Panc1 (cell line): Measurements from ENCODE around the gene CTXND1. TPM values are rescaled to one million over a fixed set of nuclear protein-coding genes. Genes with fewer than 3 reads are reported as not detected.

Source experiments
- ATAC-seq: fragments of 200-7000 bp; cut with Tn5 transposase; 2 replicates; pipeline ENCODE4 v1.9.1; 2020; ENCODE audit warnings: mild to moderate bottlenecking, moderate library complexity
- BruUV-seq: library from RNA; stranded (reverse); fragments of 400-500 nt; replicated peaks from 2 replicates; lab custom pipeline; 2021; lab: Mats Ljungman, UMichigan
- CTCF ChIA-PET: fragments of 300-600 bp; sonication (Branson Sonifier 250); formaldehyde crosslinking; loops from one replicate; lab custom pipeline; 2022; ENCODE audit warnings: antibody characterized with exemption; lab: Charles Lee
- POLR2A ChIA-PET: fragments of 300-600 bp; sonication (Branson Sonifier 250); formaldehyde crosslinking; loops from one replicate; lab custom pipeline; 2022; ENCODE audit warnings: antibody characterized with exemption; lab: Charles Lee
- DNase-seq: peaks from one replicate; pipeline ENCODE4 v3.0.0-alpha.2; 2010; ENCODE audit warnings: low read depth, low spot score
- H3K27ac ChIP-seq: 2 replicates; pipeline ENCODE4 v1.5.1; 2011; ENCODE audit warnings: mild to moderate bottlenecking, low read length, inconsistent platforms
- H3K27me3 ChIP-seq: fragments of 200-500 bp; sonication (Bioruptor generic); 2 replicates; pipeline ENCODE4 v1.6.0; 2014; ENCODE audit warnings: low read length, inconsistent platforms; ENCODE audit not compliant: control insufficient read depth, insufficient read depth
- H3K36me3 ChIP-seq: fragments of 200-500 bp; sonication (Bioruptor generic); 2 replicates; pipeline ENCODE4 v1.5.1; 2014; ENCODE audit warnings: inconsistent platforms, mild to moderate bottlenecking, low read length, moderate library complexity; ENCODE audit not compliant: control insufficient read depth, insufficient read depth
- H3K4me1 ChIP-seq: 2 replicates; pipeline ENCODE4 v1.5.1; 2011; ENCODE audit warnings: inconsistent platforms, mild to moderate bottlenecking, low read length, moderate library complexity; ENCODE audit not compliant: control insufficient read depth, insufficient read depth
- H3K4me3 ChIP-seq, 2 experiments: 2 replicates each; pipeline ENCODE4 v1.5.1; 2011 to 2012; ENCODE audit warnings: low read depth in 2 of 2, low read length in 2 of 2, mild to moderate bottlenecking in 2 of 2, inconsistent platforms in 1 of 2, moderate library complexity in 1 of 2
- H3K9me3 ChIP-seq: fragments of 200-500 bp; sonication (Bioruptor generic); 2 replicates; pipeline ENCODE4 v1.5.1; 2014; ENCODE audit warnings: low read depth, mild to moderate bottlenecking, inconsistent platforms, low read length, moderate library complexity; ENCODE audit not compliant: control insufficient read depth, insufficient read depth
- CTCF ChIP-seq: fragments of 450-650 bp; IDR thresholded peaks from 2 replicates; pipeline ENCODE4 v1.5.1; 2017; ENCODE audit warnings: mild to moderate bottlenecking
- POLR2AphosphoS5 ChIP-seq: IDR thresholded peaks from 2 replicates; pipeline ENCODE4 v1.6.1; 2012; ENCODE audit warnings: mild to moderate bottlenecking, low read depth, low read length, moderate library complexity
- REST ChIP-seq, 2 experiments: IDR thresholded peaks; 2 replicates each; pipeline ENCODE4 v1.6.1; 2011 to 2012; ENCODE audit warnings: low read depth in 2 of 2, control low read depth in 1 of 2, low read length in 1 of 2, mild to moderate bottlenecking in 1 of 2, moderate library complexity in 1 of 2; ENCODE audit not compliant: insufficient read depth in 1 of 2
- SIN3A ChIP-seq: IDR thresholded peaks from 2 replicates; pipeline ENCODE4 v1.6.1; 2012; ENCODE audit warnings: low read depth, mild to moderate bottlenecking, low read length, moderate library complexity, borderline replicate concordance; ENCODE audit not compliant: insufficient read depth
- TCF7L2 ChIP-seq: IDR thresholded peaks from 2 replicates; pipeline ENCODE4 v1.6.1; 2011; ENCODE audit warnings: mild to moderate bottlenecking, low read depth, low read length, inconsistent platforms
- in situ Hi-C: cut with HindIII; loops from 2 replicates; pipeline ENCODE4 v1.10.0; 2016; ENCODE audit warnings: low sequenced_read_pairs, low pct_unique_long_range_greater_than_20kb
- intact Hi-C: fragments of 100-400 bp; cut with micrococcal nuclease; formaldehyde crosslinking; loops from one replicate; pipeline ENCODE4 v1.10.0; 2022; ENCODE audit not compliant: unreplicated experiment
- total RNA-seq: library from RNA; stranded (reverse); gene quantifications from one replicate; pipeline ENCODE4 v1.2.1, GENCODE V29; 2021; ENCODE audit not compliant: unreplicated experiment

Gene CTXND1
- total RNA-seq, 1 experiment from 2014 or later, result not detected

GRCh38 chr15:80214910-80215309 is 37.1 kb downstream of the CTXND1 start:
- no TSS peak for BruUV-seq
- no peak overlapping the region for H3K27ac ChIP-seq
- CTCF ChIA-PET, result no interaction called here
- no peak for TF ChIP-seq POLR2AphosphoS5
- TF ChIP-seq TCF7L2, result no peak
- TF ChIP-seq SIN3A, result no peak
- TF ChIP-seq REST (IDR thresholded peaks at IDR 0.05; ENCODE audit: insufficient read depth in 1 of 2, low read depth in 2 of 2, low read length in 1 of 2), result no peak
- TF ChIP-seq CTCF, result no peak
- DNase-seq (no peak), ATAC-seq (no peak)
- in situ Hi-C loops, result no loop called here
- POLR2A ChIA-PET, result no interaction called here
- no peaks in the 10 kb centered on the region for H3K36me3 ChIP-seq
- H3K9me3 ChIP-seq, result no peaks in the 10 kb centered on the region
- intact Hi-C loops, result no loop called here
- no peaks in the 10 kb centered on the region for H3K27me3 ChIP-seq
- H3K4me1 ChIP-seq, result no peaks in the 10 kb centered on the region
- H3K4me3 ChIP-seq, result no peak overlapping the region

- peaks cover 11% of the 10 kb centered on the region for H3K27me3 ChIP-seq
- H3K9me3 ChIP-seq, result no peaks in the 10 kb centered on the region
- ChIA-PET CTCF (no interaction called here), POLR2A (no interaction called here)
- DNase-seq (no peak), ATAC-seq (no peak)
- H3K4me3 ChIP-seq, result no peak overlapping the region
- no peaks in the 10 kb centered on the region for H3K4me1 ChIP-seq
- no peak for TF ChIP-seq SIN3A
- no peak for TF ChIP-seq POLR2AphosphoS5
- BruUV-seq, result no TSS peak
- H3K27ac ChIP-seq, result no peak overlapping the region
- intact Hi-C loops (no loop called here), in situ Hi-C loops (no loop called here)
- H3K36me3 ChIP-seq, result no peaks in the 10 kb centered on the region
Observed at GRCh38 chr15:80211976-80212375, 40.0 kb downstream of the CTXND1 start.

GRCh38 chr15:80210611-80211573 is 41.1 kb downstream of the CTXND1 start:
- intact Hi-C loops, result no loop called here
- POLR2A ChIA-PET, result no interaction called here
- Histone ChIP-seq H3K9me3 (no peaks in the 10 kb centered on the region), H3K4me3 (no peak overlapping the region), H3K27me3 (peaks cover 14% of the 10 kb centered on the region), H3K27ac (no peak overlapping the region), H3K36me3 (no peaks in the 10 kb centered on the region), H3K4me1 (no peaks in the 10 kb centered on the region)
- CTCF ChIA-PET, result no interaction called here
- BruUV-seq, result no TSS peak
- DNase-seq (no peak), ATAC-seq (no peak)
- TF ChIP-seq CTCF (no peak), TCF7L2 (no peak), REST (IDR thresholded peaks at IDR 0.05; ENCODE audit: insufficient read depth in 1 of 2, low read depth in 2 of 2, low read length in 1 of 2) (no peak), SIN3A (no peak), POLR2AphosphoS5 (no peak)
- in situ Hi-C loops, result no loop called here
